Neural progenitor cell (in vitro differentiated cells): Measurements from ENCODE around the gene OSGEPL1. TPM values are rescaled to one million over a fixed set of nuclear protein-coding genes. Genes with fewer than 3 reads are reported as not detected.
A peak's percentile ranks its signal among the peaks of the same experiment; 100 is the strongest.

Source experiments
- DNase-seq: peaks from one replicate; pipeline ENCODE4 v3.0.0-alpha.2; 2016; ENCODE audit warnings: low spot score
- H2AFZ ChIP-seq: fragments of 200-600 bp; sonication (generic); replicated peaks from 2 replicates; pipeline ENCODE4 v1.6.1; 2016; ENCODE audit warnings: antibody characterized with exemption
- H3F3A ChIP-seq: fragments of 200-600 bp; sonication (generic); 2 replicates; pipeline ENCODE4 v1.6.1; 2016; ENCODE audit warnings: antibody characterized with exemption, low read depth
- H3K27ac ChIP-seq: fragments of 200-600 bp; sonication (generic); 2 replicates; pipeline ENCODE4 v1.5.1; 2016; ENCODE audit warnings: mild to moderate bottlenecking
- H3K27me3 ChIP-seq: fragments of 200-600 bp; sonication (generic); 2 replicates; pipeline ENCODE4 v1.6.1; 2016; ENCODE audit warnings: mild to moderate bottlenecking, moderate library complexity
- H3K36me3 ChIP-seq: fragments of 200-600 bp; sonication (generic); 2 replicates; pipeline ENCODE4 v1.5.1; 2016
- H3K4me1 ChIP-seq: fragments of 200-600 bp; sonication (generic); 2 replicates; pipeline ENCODE4 v1.6.1; 2016; ENCODE audit warnings: mixed run types
- H3K4me2 ChIP-seq: fragments of 200-600 bp; sonication (generic); 2 replicates; pipeline ENCODE4 v1.6.1; 2016
- H3K4me3 ChIP-seq: fragments of 200-600 bp; sonication (generic); 2 replicates; pipeline ENCODE4 v1.5.1; 2016
- H3K79me2 ChIP-seq: fragments of 200-600 bp; sonication (generic); 2 replicates; pipeline ENCODE4 v1.6.1; 2016; ENCODE audit warnings: low read depth
- H3K9ac ChIP-seq: fragments of 200-600 bp; sonication (generic); 2 replicates; pipeline ENCODE4 v1.6.1; 2016
- H3K9me3 ChIP-seq: fragments of 200-600 bp; sonication (generic); 2 replicates; pipeline ENCODE4 v1.5.1; 2016; ENCODE audit warnings: low read depth
- H4K20me1 ChIP-seq: fragments of 200-600 bp; sonication (generic); 2 replicates; pipeline ENCODE4 v1.6.1; 2016; ENCODE audit warnings: low read depth
- H3K27ac Mint-ChIP-seq: 3 replicates; pipeline ENCODE4 v1.8.0; 2021; ENCODE audit warnings: mixed read lengths
- H3K27me3 Mint-ChIP-seq: 2 replicates; pipeline ENCODE4 v1.8.0; 2022; ENCODE audit warnings: low read depth, mild to moderate bottlenecking, inconsistent platforms, moderate library complexity, mixed read lengths; ENCODE audit not compliant: insufficient read depth
- H3K36me3 Mint-ChIP-seq: 3 replicates; pipeline ENCODE4 v1.8.0; 2021; ENCODE audit warnings: mixed read lengths
- H3K4me1 Mint-ChIP-seq: 3 replicates; pipeline ENCODE4 v1.8.0; 2021; ENCODE audit warnings: mixed read lengths
- H3K4me3 Mint-ChIP-seq: 3 replicates; pipeline ENCODE4 v1.8.0; 2021; ENCODE audit warnings: mild to moderate bottlenecking, moderate library complexity, mixed read lengths
- H3K9me3 Mint-ChIP-seq: 3 replicates; pipeline ENCODE4 v1.8.0; 2020; ENCODE audit warnings: mixed read lengths
- EZH2 ChIP-seq: fragments of 200-600 bp; sonication (generic); IDR thresholded peaks from 2 replicates; pipeline ENCODE4 v1.6.1; 2017; ENCODE audit warnings: antibody characterized with exemption, mild to moderate bottlenecking, moderate library complexity
- EZH2phosphoT487 ChIP-seq: fragments of 200-600 bp; sonication (generic); IDR thresholded peaks from 2 replicates; pipeline ENCODE4 v1.6.1; 2017; ENCODE audit warnings: antibody characterized with exemption
- total RNA-seq: library from RNA; depleted of rRNA; stranded (reverse); fragments of >200 nt; gene quantifications from 2 replicates; pipeline ENCODE4 v1.2.3, GENCODE V29; 2015; ENCODE audit warnings: low replicate concordance
- TF ChIP-seq, protein P1 (sequence below): fragments of 200-600 bp; sonication (generic); IDR thresholded peaks from 2 replicates; pipeline ENCODE4 v1.5.1; 2017; ENCODE audit warnings: antibody characterized with exemption, mild to moderate bottlenecking

Gene OSGEPL1
- total RNA-seq, 1 donor from 2014 or later: 51.5 TPM

GRCh38 chr2:189702071-189702470 lies 60.5 kb downstream of the OSGEPL1 start:
- H3K27me3 ChIP-seq: no peaks in the 10 kb centered on the region
- no peaks in the 10 kb centered on the region for H4K20me1 ChIP-seq
- Mint-ChIP-seq H3K27ac (no peak overlapping the region), H3K36me3 (no peaks in the 10 kb centered on the region), H3K4me1 (no peaks in the 10 kb centered on the region), H3K9me3 (no peaks in the 10 kb centered on the region), H3K4me3 (no peak overlapping the region), H3K27me3 (no peaks in the 10 kb centered on the region)
- H3K4me3 ChIP-seq: no peak overlapping the region
- TF ChIP-seq EZH2: no peak
- TF ChIP-seq, protein P1, sequence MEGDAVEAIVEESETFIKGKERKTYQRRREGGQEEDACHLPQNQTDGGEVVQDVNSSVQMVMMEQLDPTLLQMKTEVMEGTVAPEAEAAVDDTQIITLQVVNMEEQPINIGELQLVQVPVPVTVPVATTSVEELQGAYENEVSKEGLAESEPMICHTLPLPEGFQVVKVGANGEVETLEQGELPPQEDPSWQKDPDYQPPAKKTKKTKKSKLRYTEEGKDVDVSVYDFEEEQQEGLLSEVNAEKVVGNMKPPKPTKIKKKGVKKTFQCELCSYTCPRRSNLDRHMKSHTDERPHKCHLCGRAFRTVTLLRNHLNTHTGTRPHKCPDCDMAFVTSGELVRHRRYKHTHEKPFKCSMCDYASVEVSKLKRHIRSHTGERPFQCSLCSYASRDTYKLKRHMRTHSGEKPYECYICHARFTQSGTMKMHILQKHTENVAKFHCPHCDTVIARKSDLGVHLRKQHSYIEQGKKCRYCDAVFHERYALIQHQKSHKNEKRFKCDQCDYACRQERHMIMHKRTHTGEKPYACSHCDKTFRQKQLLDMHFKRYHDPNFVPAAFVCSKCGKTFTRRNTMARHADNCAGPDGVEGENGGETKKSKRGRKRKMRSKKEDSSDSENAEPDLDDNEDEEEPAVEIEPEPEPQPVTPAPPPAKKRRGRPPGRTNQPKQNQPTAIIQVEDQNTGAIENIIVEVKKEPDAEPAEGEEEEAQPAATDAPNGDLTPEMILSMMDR: peak; percentile 29
- TF ChIP-seq EZH2phosphoT487: no peak
- no peak for DNase-seq
- no peak overlapping the region for H2AFZ ChIP-seq
- no peak overlapping the region for H3K4me2 ChIP-seq
- H3K9ac ChIP-seq: no peak overlapping the region
- no peaks in the 10 kb centered on the region for H3K79me2 ChIP-seq
- no peaks in the 10 kb centered on the region for H3K9me3 ChIP-seq
- no peak overlapping the region for H3K27ac ChIP-seq
- no peaks in the 10 kb centered on the region for H3K4me1 ChIP-seq
- no peaks in the 10 kb centered on the region for H3K36me3 ChIP-seq
- no peaks in the 10 kb centered on the region for H3F3A ChIP-seq

GRCh38 chr2:189700681-189701080 lies 61.9 kb downstream of the OSGEPL1 start:
- no peaks in the 10 kb centered on the region for H3K36me3 Mint-ChIP-seq
- H3K27ac ChIP-seq: no peak overlapping the region

DNA sequence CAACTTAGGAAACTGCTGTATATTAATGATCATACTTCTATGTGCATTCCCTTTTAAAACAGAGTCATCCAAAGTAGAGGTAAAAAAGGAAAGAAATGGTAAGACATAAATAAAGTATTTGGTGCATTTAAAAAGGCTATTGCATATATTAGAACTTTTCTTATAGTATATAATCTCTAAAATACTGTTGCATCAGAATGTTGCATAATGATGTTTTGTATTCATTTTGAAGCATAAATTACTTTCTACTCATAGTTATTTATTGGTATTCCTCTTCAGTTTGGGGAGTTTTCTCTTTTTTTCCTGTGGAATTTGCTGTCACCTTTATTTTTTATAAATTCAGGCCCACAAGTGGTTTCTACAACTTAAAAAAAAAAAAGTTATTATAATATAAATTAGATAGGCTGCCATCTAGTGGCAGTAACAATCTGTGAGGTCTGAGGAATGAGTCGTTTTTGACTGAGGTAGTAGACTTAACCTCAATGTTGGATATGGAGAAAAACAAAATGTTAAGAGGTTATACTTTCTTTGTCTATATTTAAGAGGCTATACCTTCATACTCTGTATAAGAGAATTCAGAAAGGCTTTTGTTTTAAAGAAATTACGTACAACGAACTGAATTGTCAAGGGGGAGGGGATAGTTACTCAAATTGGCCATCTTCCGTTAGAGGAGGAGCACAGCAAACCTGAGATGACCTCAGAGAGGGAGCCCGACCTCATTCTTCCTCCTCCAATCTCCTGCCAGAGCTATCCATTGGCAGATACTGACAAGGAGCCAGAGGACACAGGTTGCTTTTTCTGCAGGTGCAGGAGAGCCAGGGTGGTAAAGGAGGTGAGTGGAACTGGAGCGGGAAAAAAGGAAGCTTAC lies 64.3 kb downstream of the OSGEPL1 start:
- no peaks in the 10 kb centered on the region for H3K4me1 ChIP-seq
- no peaks in the 10 kb centered on the region for H3K79me2 ChIP-seq
- TF ChIP-seq, protein P1: peak; percentile 66
- no peak for TF ChIP-seq EZH2phosphoT487
- no peak for TF ChIP-seq EZH2
- H4K20me1 ChIP-seq: no peaks in the 10 kb centered on the region
- no peaks in the 10 kb centered on the region for H3K4me1 Mint-ChIP-seq
- H3K27ac ChIP-seq: no peak overlapping the region
- H3K9me3 ChIP-seq: no peaks in the 10 kb centered on the region
- peak overlapping the region; percentile 50 for H3K4me2 ChIP-seq
- no peaks in the 10 kb centered on the region for H3K9me3 Mint-ChIP-seq
- H3K27ac Mint-ChIP-seq: no peak overlapping the region
- H3K36me3 Mint-ChIP-seq: no peaks in the 10 kb centered on the region
- no peaks in the 10 kb centered on the region for H3K27me3 Mint-ChIP-seq
- no peak overlapping the region for H3K4me3 Mint-ChIP-seq
- H2AFZ ChIP-seq: peak overlapping the region; percentile 38
- H3K27me3 ChIP-seq: no peaks in the 10 kb centered on the region
- H3K4me3 ChIP-seq: peak overlapping the region; percentile 27
- H3F3A ChIP-seq: no peaks in the 10 kb centered on the region
- DNase-seq: peak; percentile 56
- no peak overlapping the region for H3K9ac ChIP-seq
- no peaks in the 10 kb centered on the region for H3K36me3 ChIP-seq

More at GRCh38 chr2:189700681-189701080, 61.9 kb downstream of the OSGEPL1 start:
- no peaks in the 10 kb centered on the region for H3F3A ChIP-seq
- no peaks in the 10 kb centered on the region for H3K27me3 ChIP-seq
- H3K27ac Mint-ChIP-seq: no peak overlapping the region
- no peaks in the 10 kb centered on the region for H4K20me1 ChIP-seq
- no peak overlapping the region for H3K4me3 ChIP-seq
- no peaks in the 10 kb centered on the region for H3K27me3 Mint-ChIP-seq
- no peak overlapping the region for H2AFZ ChIP-seq
- no peaks in the 10 kb centered on the region for H3K36me3 ChIP-seq
- H3K4me2 ChIP-seq: no peak overlapping the region
- no peak for DNase-seq
- no peaks in the 10 kb centered on the region for H3K4me1 Mint-ChIP-seq
- no peak overlapping the region for H3K9ac ChIP-seq
- no peaks in the 10 kb centered on the region for H3K4me1 ChIP-seq
- H3K79me2 ChIP-seq: no peaks in the 10 kb centered on the region
- no peak for TF ChIP-seq EZH2
- no peak for TF ChIP-seq EZH2phosphoT487
- TF ChIP-seq, protein P1: no peak
- no peaks in the 10 kb centered on the region for H3K9me3 Mint-ChIP-seq
- H3K4me3 Mint-ChIP-seq: no peak overlapping the region
- H3K9me3 ChIP-seq: no peaks in the 10 kb centered on the region

Other genes with a start within 250 kb of the OSGEPL1 start
- 0.03 TPM in 1 of 2 replicates, not detected in the other for gene SLC40A1, start 182.0 kb downstream of the OSGEPL1 start, total RNA-seq
- 61.3 and 100 TPM in 2 replicates for gene ASNSD1, start 101.3 kb downstream of the OSGEPL1 start, total RNA-seq
- 5.0 and 12.0 TPM in 2 replicates for gene ANKAR, start 88.1 kb downstream of the OSGEPL1 start, total RNA-seq
- gene ORMDL1, start 21.5 kb upstream of the OSGEPL1 start, total RNA-seq: 98.8 and 171 TPM in 2 replicates
- 61.3 and 97.9 TPM in 2 replicates for gene PMS1, start 21.7 kb upstream of the OSGEPL1 start, total RNA-seq